Coronary artery (tissue), 2 donors: ENCODE data around the gene TMEM178B.

Experiments
- DNase-seq: peaks from one replicate; pipeline ENCODE4 v3.0.0-alpha.2; 2017; ENCODE audit warnings: low spot score
- H3K27ac ChIP-seq, 2 donors: fragments of 200-600 bp; sonication (generic); one replicate each; pipeline ENCODE4 v1.5.1; 2016 to 2019
- H3K4me3 ChIP-seq: fragments of 200-600 bp; sonication (generic); 2 replicates; pipeline ENCODE4 v1.5.1; 2016; ENCODE audit warnings: mild to moderate bottlenecking, moderate library complexity
- TF ChIP-seq, protein P1 (sequence below): fragments of 200-600 bp; sonication (generic); IDR thresholded peaks from one replicate; pipeline ENCODE4 v1.5.1; 2019; ENCODE audit warnings: antibody characterized with exemption

The TMEM178B gene

GRCh38 chr7:141497391-141497790, 423.5 kb downstream of the TMEM178B start:
- no peak overlapping the region for H3K4me3 ChIP-seq
- no peak for DNase-seq
- TF ChIP-seq, protein P1, sequence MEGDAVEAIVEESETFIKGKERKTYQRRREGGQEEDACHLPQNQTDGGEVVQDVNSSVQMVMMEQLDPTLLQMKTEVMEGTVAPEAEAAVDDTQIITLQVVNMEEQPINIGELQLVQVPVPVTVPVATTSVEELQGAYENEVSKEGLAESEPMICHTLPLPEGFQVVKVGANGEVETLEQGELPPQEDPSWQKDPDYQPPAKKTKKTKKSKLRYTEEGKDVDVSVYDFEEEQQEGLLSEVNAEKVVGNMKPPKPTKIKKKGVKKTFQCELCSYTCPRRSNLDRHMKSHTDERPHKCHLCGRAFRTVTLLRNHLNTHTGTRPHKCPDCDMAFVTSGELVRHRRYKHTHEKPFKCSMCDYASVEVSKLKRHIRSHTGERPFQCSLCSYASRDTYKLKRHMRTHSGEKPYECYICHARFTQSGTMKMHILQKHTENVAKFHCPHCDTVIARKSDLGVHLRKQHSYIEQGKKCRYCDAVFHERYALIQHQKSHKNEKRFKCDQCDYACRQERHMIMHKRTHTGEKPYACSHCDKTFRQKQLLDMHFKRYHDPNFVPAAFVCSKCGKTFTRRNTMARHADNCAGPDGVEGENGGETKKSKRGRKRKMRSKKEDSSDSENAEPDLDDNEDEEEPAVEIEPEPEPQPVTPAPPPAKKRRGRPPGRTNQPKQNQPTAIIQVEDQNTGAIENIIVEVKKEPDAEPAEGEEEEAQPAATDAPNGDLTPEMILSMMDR = no peak
- no peak overlapping the region for H3K27ac ChIP-seq

GRCh38 chr7:141500608-141501007, 426.7 kb downstream of the TMEM178B start:
- TF ChIP-seq, protein P1 = no peak

GRCh38 chr7:141501451-141501850, 427.6 kb downstream of the TMEM178B start:
- H3K4me3 ChIP-seq = no peak overlapping the region
- no peak for DNase-seq
- no peak overlapping the region for H3K27ac ChIP-seq
- TF ChIP-seq, protein P1 = no peak

More at GRCh38 chr7:141500608-141501007, 426.7 kb downstream of the TMEM178B start:
- Histone ChIP-seq H3K27ac (no peak overlapping the region), H3K4me3 (no peak overlapping the region)
- DNase-seq = no peak

DNA sequence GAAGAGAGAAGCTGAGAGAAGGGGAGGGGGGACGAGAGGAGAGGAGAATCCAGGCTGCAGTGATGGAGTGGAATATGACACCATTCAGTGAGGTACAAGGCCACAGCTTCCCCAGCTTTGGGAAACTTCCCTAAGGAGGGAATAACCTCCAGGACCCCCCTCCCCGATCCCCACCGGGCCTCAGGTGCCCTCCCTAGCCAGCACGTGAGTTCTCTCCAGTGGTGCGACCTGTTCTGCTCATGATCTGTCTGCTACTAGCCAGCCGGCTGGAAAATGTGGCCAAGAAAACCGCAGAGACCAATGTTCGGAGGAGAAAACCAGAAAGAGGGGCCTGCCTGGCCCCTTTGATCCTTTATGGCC, 437.4 kb downstream of the TMEM178B start:
- DNase-seq = no peak
- no peak overlapping the region for H3K27ac ChIP-seq
- H3K4me3 ChIP-seq = peak overlapping the region; percentile 25
- TF ChIP-seq, protein P1 = no peak

DNA sequence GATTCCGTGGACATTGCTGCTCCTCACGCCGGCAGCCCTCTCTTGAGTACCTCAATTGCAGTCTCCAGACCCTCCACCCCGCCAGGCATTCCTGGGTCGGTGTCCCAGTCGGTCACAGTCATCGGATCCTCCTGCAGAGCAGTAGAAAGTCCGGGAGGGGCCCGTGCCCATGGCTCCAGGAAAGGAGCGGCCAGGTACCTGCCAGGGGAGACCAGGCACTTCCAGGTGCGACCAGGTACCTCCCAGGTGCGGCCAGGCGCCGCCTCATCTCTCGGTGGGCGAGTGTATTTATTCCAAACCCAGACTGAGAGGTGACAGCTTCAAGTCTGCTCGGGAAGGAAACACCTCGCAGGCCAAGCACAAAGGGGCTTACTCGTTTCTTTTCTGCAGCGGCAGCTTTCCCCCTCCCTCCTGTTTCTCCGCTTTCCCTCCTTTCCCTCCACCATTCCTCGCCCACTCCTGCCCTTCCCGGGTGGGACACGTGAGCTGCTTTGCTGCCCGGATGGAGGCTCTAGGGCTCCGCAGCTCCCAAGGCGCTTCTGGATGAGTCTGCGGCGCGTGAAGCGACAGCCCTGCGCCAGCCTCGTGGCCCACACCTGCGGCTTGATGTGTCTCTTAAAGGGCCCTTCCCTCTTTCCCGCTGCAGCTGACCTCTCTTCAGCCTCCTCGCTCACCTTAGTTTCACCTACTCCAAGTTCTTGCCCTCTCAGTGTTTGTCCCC, 438.0 kb downstream of the TMEM178B start:
- no peak for DNase-seq
- peak overlapping the region; percentile 25 for H3K4me3 ChIP-seq
- TF ChIP-seq, protein P1 = no peak

DNA sequence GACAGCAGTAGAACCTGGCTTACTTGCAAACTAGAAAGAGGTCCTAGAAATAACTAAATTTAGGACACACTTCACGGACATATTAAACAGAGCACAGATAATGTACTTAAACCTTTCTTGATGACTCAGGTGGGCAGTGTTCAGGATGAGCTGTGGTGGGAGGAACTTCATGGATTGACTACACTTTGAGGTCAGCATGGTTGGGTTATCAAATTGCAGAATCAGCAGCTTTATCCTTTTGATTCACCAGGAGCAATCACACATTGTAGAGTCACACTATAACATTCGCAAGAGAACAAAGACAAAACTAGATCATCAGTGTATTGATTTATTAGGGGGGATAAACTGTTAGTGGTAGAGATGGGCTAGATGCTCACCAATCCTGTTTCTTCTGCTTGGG, 438.7 kb downstream of the TMEM178B start:
- Histone ChIP-seq H3K4me3 (no peak overlapping the region), H3K27ac (no peak overlapping the region)
- no peak for DNase-seq
- TF ChIP-seq, protein P1 = no peak

More for the DNA sequence above, 438.0 kb downstream of the TMEM178B start:
- no peak overlapping the region for H3K27ac ChIP-seq

- TF ChIP-seq, protein P1 = no peak
- no peak overlapping the region for H3K4me3 ChIP-seq
- DNase-seq = no peak
- H3K27ac ChIP-seq = no peak overlapping the region
These were observed 439.9 kb downstream of the TMEM178B start for GRCh38 chr7:141513720-141514119.
